Epithelial cell of esophagus (primary cell): ENCODE measurements around the gene MAP3K2.
A peak's percentile ranks its signal among the peaks of the same experiment; 100 is the strongest.

Experiments used
- DNase-seq: peaks from one replicate; pipeline ENCODE4 v3.0.0; 2010; ENCODE audit warnings: low read depth
- H3K4me3 ChIP-seq: 2 replicates; pipeline ENCODE4 v1.5.1; 2011; ENCODE audit warnings: mild to moderate bottlenecking, low read length, control low read depth
- TF ChIP-seq, protein P1 (sequence below): IDR thresholded peaks from 2 replicates; pipeline ENCODE4 v1.5.1; 2011; ENCODE audit warnings: low read depth, mild to moderate bottlenecking, low read length, control low read depth, inconsistent platforms; ENCODE audit not compliant: insufficient read depth; ENCODE audit errors: missing control alignments

MAP3K2 gene

DNA sequence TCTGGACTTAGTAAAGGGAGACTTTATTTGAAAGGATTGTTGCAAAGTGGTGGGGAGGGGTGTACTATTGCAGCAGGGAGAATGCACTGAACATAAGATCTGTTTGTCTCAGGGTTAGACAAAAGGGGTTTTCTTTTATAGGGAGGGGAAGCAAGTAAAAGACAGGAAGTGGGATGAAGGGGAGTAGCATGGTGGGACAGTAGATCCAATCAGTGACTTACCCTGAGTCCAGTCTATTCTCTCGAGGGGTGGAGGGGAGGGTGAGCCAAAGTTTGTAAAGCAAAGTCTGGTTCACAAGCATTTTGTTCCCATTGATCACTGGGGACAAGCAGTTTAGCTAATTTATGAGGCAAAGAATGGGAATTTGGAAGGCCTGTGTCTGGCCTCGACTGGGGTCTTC, 132.6 kb downstream of the MAP3K2 start:
- TF ChIP-seq, protein P1, sequence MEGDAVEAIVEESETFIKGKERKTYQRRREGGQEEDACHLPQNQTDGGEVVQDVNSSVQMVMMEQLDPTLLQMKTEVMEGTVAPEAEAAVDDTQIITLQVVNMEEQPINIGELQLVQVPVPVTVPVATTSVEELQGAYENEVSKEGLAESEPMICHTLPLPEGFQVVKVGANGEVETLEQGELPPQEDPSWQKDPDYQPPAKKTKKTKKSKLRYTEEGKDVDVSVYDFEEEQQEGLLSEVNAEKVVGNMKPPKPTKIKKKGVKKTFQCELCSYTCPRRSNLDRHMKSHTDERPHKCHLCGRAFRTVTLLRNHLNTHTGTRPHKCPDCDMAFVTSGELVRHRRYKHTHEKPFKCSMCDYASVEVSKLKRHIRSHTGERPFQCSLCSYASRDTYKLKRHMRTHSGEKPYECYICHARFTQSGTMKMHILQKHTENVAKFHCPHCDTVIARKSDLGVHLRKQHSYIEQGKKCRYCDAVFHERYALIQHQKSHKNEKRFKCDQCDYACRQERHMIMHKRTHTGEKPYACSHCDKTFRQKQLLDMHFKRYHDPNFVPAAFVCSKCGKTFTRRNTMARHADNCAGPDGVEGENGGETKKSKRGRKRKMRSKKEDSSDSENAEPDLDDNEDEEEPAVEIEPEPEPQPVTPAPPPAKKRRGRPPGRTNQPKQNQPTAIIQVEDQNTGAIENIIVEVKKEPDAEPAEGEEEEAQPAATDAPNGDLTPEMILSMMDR, result no peak
- DNase-seq, result no peak
- H3K4me3 ChIP-seq, result no peak overlapping the region

DNA sequence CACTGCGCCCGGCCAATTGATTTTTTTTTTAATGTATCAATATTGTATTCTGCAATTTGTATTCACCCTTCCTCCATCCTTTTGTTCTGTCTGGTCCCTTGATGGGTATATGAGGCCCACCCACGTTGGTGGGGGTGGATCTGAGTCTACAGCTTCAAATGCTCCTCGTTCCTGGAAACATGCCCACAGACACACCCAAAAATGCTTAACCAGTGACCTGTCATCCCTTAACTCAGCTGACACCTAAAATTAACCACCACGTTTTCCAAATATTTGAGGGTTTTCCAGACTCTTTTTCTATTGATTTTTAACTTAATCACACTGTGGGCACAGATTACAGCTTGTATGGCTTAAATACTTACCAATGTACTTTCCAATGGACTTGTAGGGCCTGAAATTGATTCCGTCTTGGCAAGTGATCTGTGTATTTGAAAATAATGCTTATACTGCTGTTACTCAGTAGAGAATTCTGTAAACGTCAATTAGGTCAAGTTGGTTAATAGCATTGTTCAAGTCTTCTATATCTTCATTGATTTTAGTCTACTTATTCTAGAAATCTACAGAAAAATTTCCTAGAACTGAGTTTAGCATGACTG, 133.3 kb downstream of the MAP3K2 start:
- H3K4me3 ChIP-seq, result no peak overlapping the region
- peak; percentile 43 for DNase-seq
- TF ChIP-seq, protein P1, result no peak
